GM18861 (cell line): ENCODE data around the gene SDR9C7.
"Not testable (repeated sequence)": the region's sequence is repeated elsewhere in the genome, so short reads cannot be mapped to it uniquely, and the experiment has no call there.

Experiments used
- ATAC-seq: cut with Tn5 transposase; IDR thresholded peaks from one replicate; pipeline ENCODE4 v1.9.1; 2021; ENCODE audit not compliant: unreplicated experiment

SDR9C7 gene

GRCh38 chr12:56879240-56880124 lies 54.7 kb downstream of the SDR9C7 start:
- not testable (repeated sequence) for ATAC-seq

- ATAC-seq: no peak
Observed at GRCh38 chr12:56878010-56878339, 56.2 kb downstream of the SDR9C7 start.

GRCh38 chr12:56877195-56878009 lies 56.8 kb downstream of the SDR9C7 start:
- no peak for ATAC-seq

- no peak for ATAC-seq
Observed at GRCh38 chr12:56874821-56875220, 59.4 kb downstream of the SDR9C7 start.

GRCh38 chr12:56873382-56873781 lies 60.8 kb downstream of the SDR9C7 start:
- ATAC-seq: no peak
